Keratinocyte (primary cell): ENCODE results near the gene FHOD3. TPM values are rescaled to one million over a fixed set of nuclear protein-coding genes. Genes with fewer than 3 reads are reported as not detected.
A peak's percentile ranks its signal among the peaks of the same experiment; 100 is the strongest.

Experiments used
- DNase-seq: peaks from one replicate; pipeline ENCODE4 v3.0.0-alpha.2; 2011; ENCODE audit warnings: low read depth, missing footprints, low spot score
- FAIRE-seq: peaks from 2 replicates; lab custom pipeline; 2011; peaks lifted over from hg19 to GRCh38; lab: Jason Lieb, UNC
- H2AFZ ChIP-seq: 2 replicates; pipeline ENCODE4 v1.6.0; 2012; ENCODE audit warnings: low read length, control low read depth, inconsistent platforms; ENCODE audit not compliant: control insufficient read depth
- H3K27ac ChIP-seq: 2 replicates; pipeline ENCODE4 v1.5.1; 2011; ENCODE audit warnings: low read length; ENCODE audit not compliant: control insufficient read depth, insufficient read depth
- H3K27me3 ChIP-seq: 3 replicates; pipeline ENCODE4 v1.6.0; 2011; ENCODE audit warnings: low read length; ENCODE audit not compliant: control insufficient read depth, insufficient read depth; ENCODE audit errors: extremely low read depth
- H3K36me3 ChIP-seq, 2 experiments: 2 replicates in 1 of 2; 3 replicates in 1 of 2; pipeline ENCODE4 v1.5.1; 2011; ENCODE audit warnings: low read length in 2 of 2, mild to moderate bottlenecking in 1 of 2; ENCODE audit not compliant: control insufficient read depth in 2 of 2, insufficient read depth in 2 of 2; ENCODE audit errors: extremely low read depth in 1 of 2
- H3K4me1 ChIP-seq: 3 replicates; pipeline ENCODE4 v1.5.1; 2011; ENCODE audit warnings: low read length; ENCODE audit not compliant: control insufficient read depth, insufficient read depth; ENCODE audit errors: extremely low read depth
- H3K4me2 ChIP-seq: 3 replicates; pipeline ENCODE4 v1.6.0; 2011; ENCODE audit warnings: low read depth, low read length; ENCODE audit not compliant: control insufficient read depth, insufficient read depth; ENCODE audit errors: extremely low read depth
- H3K4me3 ChIP-seq, 3 experiments: fragments of 200-600 bp in 1 of 3; sonication (generic) in 1 of 3; 2 replicates in 2 of 3; 3 replicates in 1 of 3; pipeline ENCODE4 v1.5.1; 2011 to 2016; ENCODE audit warnings: low read length in 3 of 3, mild to moderate bottlenecking in 3 of 3, control low read depth in 2 of 3, inconsistent platforms in 1 of 3, low read depth in 1 of 3, mixed read lengths in 1 of 3, mixed run types in 1 of 3, moderate library complexity in 1 of 3; ENCODE audit not compliant: control insufficient read depth in 2 of 3, insufficient read depth in 2 of 3; ENCODE audit errors: extremely low read depth in 1 of 3
- H3K79me2 ChIP-seq: 2 replicates; pipeline ENCODE4 v1.6.0; 2012; ENCODE audit warnings: low read length; ENCODE audit not compliant: control insufficient read depth, insufficient read depth
- H3K9ac ChIP-seq: 3 replicates; pipeline ENCODE4 v1.6.0; 2011; ENCODE audit warnings: low read length; ENCODE audit not compliant: control insufficient read depth, insufficient read depth; ENCODE audit errors: extremely low read depth
- H3K9me1 ChIP-seq: 3 replicates; pipeline ENCODE4 v1.6.0; 2011; ENCODE audit warnings: low read length; ENCODE audit not compliant: control insufficient read depth, insufficient read depth; ENCODE audit errors: extremely low read depth
- H3K9me3 ChIP-seq: 2 replicates; pipeline ENCODE4 v1.5.1; 2012; ENCODE audit warnings: low read depth, low read length; ENCODE audit not compliant: control insufficient read depth
- H4K20me1 ChIP-seq: 3 replicates; pipeline ENCODE4 v1.6.0; 2011; ENCODE audit warnings: low read length; ENCODE audit not compliant: control insufficient read depth, insufficient read depth; ENCODE audit errors: extremely low read depth
- CTCF ChIP-seq, 3 experiments: IDR thresholded peaks in 1 of 3; conservative IDR thresholded peaks in 1 of 3; optimal IDR thresholded peaks in 1 of 3; 2 replicates in 2 of 3; 3 replicates in 1 of 3; pipeline versions ENCODE3 to v1.5.1; 2011; ENCODE audit warnings: low read length in 3 of 3, mild to moderate bottlenecking in 3 of 3, moderate library complexity in 2 of 3, control low read depth in 1 of 3, inconsistent platforms in 1 of 3; ENCODE audit not compliant: insufficient read depth in 2 of 3; ENCODE audit errors: extremely low read depth in 1 of 3
- EZH2 ChIP-seq: IDR thresholded peaks from one replicate; pipeline ENCODE4 v1.6.1; 2012; ENCODE audit warnings: inconsistent platforms, mild to moderate bottlenecking, low read length, moderate library complexity
- dilution Hi-C: fragments of 300-500 bp; cut with MboI; formaldehyde crosslinking; loops from one replicate; pipeline ENCODE4 v1.7.0; 2020; ENCODE audit warnings: low sequenced_read_pairs; ENCODE audit not compliant: extremely low pct_ligation_motif_present
- polyA plus RNA-seq, 5 experiments: library from polyadenylated mRNA; depleted of rRNA in 3 of 5; stranded (reverse) in 3 of 5; stranded (forward) in 1 of 5; unstranded in 1 of 5; fragments of >200 nt; gene quantifications; 1 replicate in 1 of 5; 2 replicates in 3 of 5; 3 replicates in 1 of 5; pipeline versions ENCODE4 v1.2.1 to v1.2.3, GENCODE V29; 2011 to 2012; ENCODE audit warnings: missing spikeins in 2 of 5, low read depth in 1 of 5, low replicate concordance in 1 of 5

The FHOD3 gene
- polyA plus RNA-seq, 1 donor (not counting 4 experiments of a cell fraction or from before 2014, with no cell fraction given) = 7.7 TPM

GRCh38 chr18:36572135-36572856 is 274.8 kb downstream of the FHOD3 start:
- peak overlapping the region; percentile 17 for H2AFZ ChIP-seq
- no peak for DNase-seq
- no peaks in the 10 kb centered on the region for H3K9me3 ChIP-seq
- dilution Hi-C loops = no loop called here
- no peaks in the 10 kb centered on the region for H3K9me1 ChIP-seq
- TF ChIP-seq EZH2 = no peak
- TF ChIP-seq CTCF (optimal IDR thresholded peaks at IDR 0.05 in 1 of 3, IDR thresholded peaks at IDR 0.05 in 1 of 3, conservative IDR thresholded peaks at IDR 0.05 in 1 of 3; ENCODE audit: extremely low read depth in 1 of 3, insufficient read depth in 2 of 3, low read length in 3 of 3) = peak; percentile 28 to 64 (median 59)
- H3K4me3 ChIP-seq = peak overlapping the region in 1 of 3 experiments; percentile 22
- no peaks in the 10 kb centered on the region for H3K79me2 ChIP-seq
- H3K9ac ChIP-seq = no peak overlapping the region
- FAIRE-seq = peak; percentile 77
- no peaks in the 10 kb centered on the region for H3K27me3 ChIP-seq
- no peak overlapping the region for H3K27ac ChIP-seq
- peak overlapping the region; percentile 47 for H3K4me2 ChIP-seq
- peaks cover 10% of the 10 kb centered on the region for H3K4me1 ChIP-seq
- no peaks in the 10 kb centered on the region for H4K20me1 ChIP-seq
- no peaks in the 10 kb centered on the region for H3K36me3 ChIP-seq

DNA sequence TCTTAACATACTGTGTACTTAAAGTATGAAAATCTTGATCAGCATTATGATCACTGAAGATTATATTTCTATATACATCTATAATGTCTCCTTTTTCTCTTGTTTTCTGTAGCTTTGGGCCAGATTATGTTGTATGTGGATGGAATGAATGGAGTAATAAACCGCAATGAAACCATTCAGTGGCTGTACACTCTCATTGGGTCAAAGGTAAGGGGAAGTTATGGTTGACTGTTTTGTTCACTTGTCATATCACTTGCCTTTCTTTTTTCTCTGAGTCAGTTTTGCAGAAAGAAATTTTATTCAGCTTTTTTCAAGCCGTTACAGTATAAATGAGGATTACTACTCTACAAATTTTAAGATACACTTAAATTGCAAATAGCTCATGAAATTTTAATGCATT is 278.8 kb downstream of the FHOD3 start:
- no peak overlapping the region for H3K27ac ChIP-seq
- no peaks in the 10 kb centered on the region for H3K9me1 ChIP-seq
- DNase-seq (no peak), FAIRE-seq (no peak)
- H3K4me1 ChIP-seq = peaks cover 26% of the 10 kb centered on the region
- no peaks in the 10 kb centered on the region for H3K27me3 ChIP-seq
- no peak overlapping the region for H3K4me2 ChIP-seq
- H3K4me3 ChIP-seq = no peak overlapping the region
- H3K79me2 ChIP-seq = no peaks in the 10 kb centered on the region
- no peaks in the 10 kb centered on the region for H3K9me3 ChIP-seq
- H3K36me3 ChIP-seq = no peaks in the 10 kb centered on the region
- no peaks in the 10 kb centered on the region for H4K20me1 ChIP-seq
- H2AFZ ChIP-seq = no peak overlapping the region
- no peak for TF ChIP-seq CTCF (optimal IDR thresholded peaks at IDR 0.05 in 1 of 3, IDR thresholded peaks at IDR 0.05 in 1 of 3, conservative IDR thresholded peaks at IDR 0.05 in 1 of 3; ENCODE audit: extremely low read depth in 1 of 3, insufficient read depth in 2 of 3, low read length in 3 of 3)
- TF ChIP-seq EZH2 = no peak
- no peak overlapping the region for H3K9ac ChIP-seq
- dilution Hi-C loops = no loop called here
